HG03045 (cell line): ENCODE data around the gene ZAP70.

Experiments
- ATAC-seq: cut with Tn5 transposase; IDR thresholded peaks from one replicate; pipeline ENCODE4 v1.9.1; 2021; ENCODE audit warnings: mild to moderate bottlenecking, moderate library complexity; ENCODE audit not compliant: unreplicated experiment

Gene ZAP70

DNA sequence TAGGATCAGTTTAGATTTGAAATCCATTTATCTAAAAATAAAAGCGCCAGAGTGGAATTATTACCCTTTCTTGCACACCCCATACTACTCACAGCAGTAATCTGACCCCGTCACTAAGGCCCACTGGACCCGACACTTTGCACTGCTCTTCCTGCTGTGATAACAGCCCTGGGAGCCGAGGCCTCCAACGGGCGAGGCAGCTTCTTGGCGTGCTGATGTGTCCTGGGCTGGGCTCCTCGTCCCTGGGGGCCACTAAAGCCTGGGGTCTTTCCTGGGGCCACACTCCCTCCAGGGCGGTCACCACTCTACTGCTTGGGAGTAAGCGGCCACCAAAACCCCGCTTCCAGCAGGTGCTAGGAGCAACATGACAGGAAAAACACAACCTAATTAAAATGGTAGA is 61.7 kb downstream of the ZAP70 start:
- no peak for ATAC-seq

DNA sequence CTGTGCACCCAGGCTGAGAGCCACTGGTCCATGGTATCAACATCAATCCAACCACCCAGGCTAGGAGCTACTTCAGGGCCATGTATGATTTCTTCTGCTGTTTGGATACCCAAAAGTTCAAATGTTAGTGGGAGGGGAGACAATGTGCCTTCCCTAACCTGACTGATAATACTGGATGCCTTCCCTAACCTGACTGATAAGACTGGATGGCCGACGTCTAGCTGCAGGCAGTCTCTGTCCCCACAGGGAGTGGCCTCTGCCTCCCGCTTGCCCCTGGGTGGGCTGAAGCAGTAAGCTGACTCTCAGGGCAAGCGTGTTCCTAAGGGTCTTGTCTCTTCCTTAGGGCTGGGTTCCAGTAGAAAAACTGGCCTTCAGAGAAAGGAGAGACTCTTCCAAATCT is 65.8 kb downstream of the ZAP70 start:
- no peak for ATAC-seq

DNA sequence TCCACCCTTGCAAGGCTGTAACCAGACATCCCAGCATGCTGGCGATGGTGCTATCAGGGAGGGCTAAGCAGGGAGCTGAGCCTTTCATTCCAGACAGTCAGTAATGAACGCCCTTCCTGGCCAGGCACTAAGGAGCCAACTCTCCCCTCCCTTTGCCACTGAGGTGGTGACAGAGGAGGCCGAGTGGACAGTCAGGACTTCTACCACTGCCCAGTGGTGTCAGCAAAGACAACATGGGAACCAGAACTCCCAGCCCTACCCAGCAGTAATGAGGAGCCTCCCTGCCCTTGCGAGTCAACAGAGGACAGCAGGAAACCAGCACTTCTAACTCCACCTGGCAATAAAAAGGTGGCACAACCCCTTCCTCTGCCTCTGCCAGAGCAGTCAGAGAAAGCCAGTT is 68.6 kb downstream of the ZAP70 start:
- no peak for ATAC-seq

DNA sequence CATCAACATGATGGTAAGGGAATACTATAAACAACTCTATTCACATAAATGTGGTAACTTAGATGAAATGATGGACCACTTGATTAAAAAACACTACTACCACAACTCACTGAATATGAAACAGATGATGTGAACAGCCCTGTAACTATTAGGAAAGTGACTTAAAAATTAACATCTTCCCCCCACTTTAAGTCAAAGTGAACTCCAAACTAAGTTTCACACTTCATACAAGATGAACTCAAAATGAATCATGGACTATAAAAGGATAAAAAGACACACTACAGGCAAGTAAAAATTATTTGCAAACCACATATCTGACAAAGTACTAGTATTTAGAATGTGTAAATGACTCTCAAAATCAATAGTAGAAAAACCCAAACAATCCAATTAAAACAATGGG is 71.6 kb downstream of the ZAP70 start:
- no peak for ATAC-seq

DNA sequence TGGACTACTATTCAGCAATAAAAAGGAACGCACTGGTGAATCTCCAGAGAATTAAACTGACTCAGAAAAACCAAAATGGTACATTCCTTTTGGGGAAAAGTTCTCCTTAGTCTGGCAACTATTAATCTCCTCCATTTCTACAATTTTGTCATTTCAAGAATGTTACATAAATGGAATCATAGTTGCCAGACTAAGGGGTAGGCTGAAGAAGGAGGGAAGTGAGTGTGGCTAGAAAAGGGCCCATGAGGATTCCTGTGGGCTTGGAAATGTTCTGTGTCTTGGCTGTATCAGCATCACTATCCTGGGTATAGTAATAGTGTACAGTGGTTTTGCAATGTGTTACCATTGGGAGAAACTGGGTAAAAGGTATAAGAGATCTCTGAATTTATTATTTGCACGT is 72.4 kb downstream of the ZAP70 start:
- no peak for ATAC-seq

DNA sequence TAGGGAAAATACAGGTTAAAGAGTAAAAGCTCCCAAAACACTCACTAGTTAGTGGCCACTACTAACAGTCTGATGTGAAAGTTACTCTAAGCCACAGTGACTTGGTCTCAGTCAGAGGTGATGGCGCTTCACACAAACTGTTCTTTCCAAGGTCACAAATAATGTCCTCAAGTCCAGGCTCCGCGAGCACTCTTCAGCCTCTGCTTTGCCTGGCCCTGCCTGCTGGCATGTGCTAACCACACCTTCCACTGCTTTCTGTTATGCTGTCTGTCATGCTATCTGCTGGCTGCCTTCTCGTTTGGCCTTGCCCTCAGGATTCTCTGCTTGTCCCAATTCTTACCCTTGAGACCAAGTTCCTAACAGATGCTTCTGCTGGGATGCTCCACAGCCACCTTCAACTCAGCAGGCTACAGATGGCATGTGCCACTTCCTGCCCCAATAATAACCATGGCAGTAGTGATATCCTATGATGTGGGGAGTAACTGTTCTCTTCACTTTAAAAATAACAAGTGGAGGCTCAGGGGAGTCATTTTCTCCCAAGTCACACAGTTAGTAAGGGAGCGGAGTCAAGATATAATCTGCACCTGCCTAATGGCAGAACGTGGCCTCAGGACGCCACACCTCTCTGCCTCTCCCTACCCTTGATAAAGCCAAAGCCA is 75.7 kb downstream of the ZAP70 start:
- ATAC-seq = no peak
